Smooth muscle cell (in vitro differentiated cells): ENCODE data around the gene UVSSA. TPM values are rescaled to one million over a fixed set of nuclear protein-coding genes. Genes with fewer than 3 reads are reported as not detected.

Experiments
- DNase-seq: peaks from one replicate; lab custom pipeline; 2025; ENCODE audit not compliant: unreplicated experiment; lab: John Stamatoyannopoulos, UW
- H2AFZ ChIP-seq: fragments of 200-600 bp; sonication (generic); 2 replicates; pipeline ENCODE4 v1.6.0; 2016; ENCODE audit warnings: antibody characterized with exemption, low read depth, mild to moderate bottlenecking
- H3F3A ChIP-seq: fragments of 200-600 bp; sonication (generic); 2 replicates; pipeline ENCODE4 v1.6.0; 2017; ENCODE audit warnings: antibody characterized with exemption, low read depth
- H3K27ac ChIP-seq: fragments of 200-600 bp; sonication (generic); 2 replicates; pipeline ENCODE4 v1.5.1; 2016; ENCODE audit warnings: low read depth, mild to moderate bottlenecking
- H3K27me3 ChIP-seq: fragments of 200-600 bp; sonication (generic); 2 replicates; pipeline ENCODE4 v1.6.1; 2016; ENCODE audit warnings: low read depth, mild to moderate bottlenecking
- H3K36me3 ChIP-seq: fragments of 200-600 bp; sonication (generic); 2 replicates; pipeline ENCODE4 v1.5.1; 2016; ENCODE audit warnings: low read depth
- H3K4me1 ChIP-seq: fragments of 200-600 bp; sonication (generic); 2 replicates; pipeline ENCODE4 v1.5.1; 2016; ENCODE audit warnings: low read depth
- H3K4me2 ChIP-seq: fragments of 200-600 bp; sonication (generic); 2 replicates; pipeline ENCODE4 v1.6.0; 2016; ENCODE audit warnings: mild to moderate bottlenecking
- H3K4me3 ChIP-seq: fragments of 200-600 bp; sonication (generic); 2 replicates; pipeline ENCODE4 v1.5.1; 2016; ENCODE audit warnings: mild to moderate bottlenecking
- H3K79me2 ChIP-seq: fragments of 200-600 bp; sonication (generic); 2 replicates; pipeline ENCODE4 v1.6.0; 2016; ENCODE audit warnings: low read depth, mild to moderate bottlenecking
- H3K9ac ChIP-seq: fragments of 200-600 bp; sonication (generic); 2 replicates; pipeline ENCODE4 v1.6.0; 2016; ENCODE audit warnings: low read depth
- H3K9me3 ChIP-seq: fragments of 200-600 bp; sonication (generic); replicated peaks from 2 replicates; pipeline ENCODE4 v1.5.1; 2016; ENCODE audit warnings: low read depth
- H4K20me1 ChIP-seq: fragments of 200-600 bp; sonication (generic); 2 replicates; pipeline ENCODE4 v1.6.0; 2016; ENCODE audit warnings: low read depth
- CTCF ChIP-seq: fragments of 200-600 bp; sonication (generic); IDR thresholded peaks from 2 replicates; pipeline ENCODE4 v1.5.1; 2017; ENCODE audit warnings: borderline replicate concordance, mild to moderate bottlenecking, antibody characterized with exemption; ENCODE audit not compliant: insufficient read depth, poor library complexity, severe bottlenecking
- WGBS: methylation state at CpG from one replicate; pipeline ENCODE4 v1.1.7; 2016; ENCODE audit warnings: low lambda C conversion rate; 5-methylcytosine and 5-hydroxymethylcytosine counted together
- polyA plus RNA-seq: library from polyadenylated mRNA; unstranded; fragments of >200 nt; fragmentation: Nextera tagmentation; extraction: Ambion mirVana; gene quantifications from 2 replicates; pipeline ENCODE4 v1.2.1, GENCODE V29; 2016
- total RNA-seq: library from RNA; depleted of rRNA; stranded (reverse); fragments of >200 nt; gene quantifications from 2 replicates; pipeline ENCODE4 v1.2.3, GENCODE V29; 2014

The UVSSA gene
- total and polyA plus RNA-seq, 2 experiments from 2014 or later, result 9.0 to 13.0 TPM

- no peaks in the 10 kb centered on the region for H3K36me3 ChIP-seq
- no peaks in the 10 kb centered on the region for H4K20me1 ChIP-seq
- no peaks in the 10 kb centered on the region for H3K9me3 ChIP-seq
- WGBS, result 86% methylated on average over 11 of the region's 18 CpGs
- no peaks in the 10 kb centered on the region for H3K79me2 ChIP-seq
- no peaks in the 10 kb centered on the region for H3F3A ChIP-seq
- H3K4me2 ChIP-seq, result no peak overlapping the region
- no peak for TF ChIP-seq CTCF
- H3K27me3 ChIP-seq, result peaks cover 54% of the 10 kb centered on the region
- H3K4me3 ChIP-seq, result no peak overlapping the region
- H3K4me1 ChIP-seq, result no peaks in the 10 kb centered on the region
- H3K9ac ChIP-seq, result no peak overlapping the region
- H2AFZ ChIP-seq, result no peak overlapping the region
- H3K27ac ChIP-seq, result no peak overlapping the region
- DNase-seq, result no peak
Measured at GRCh38 chr4:1401409-1402020, 54.5 kb downstream of the UVSSA start.

GRCh38 chr4:1402021-1402515 is 55.1 kb downstream of the UVSSA start:
- no peak for TF ChIP-seq CTCF
- Histone ChIP-seq H3K4me1 (no peaks in the 10 kb centered on the region), H3K4me3 (no peak overlapping the region), H3K79me2 (no peaks in the 10 kb centered on the region), H3K9me3 (no peaks in the 10 kb centered on the region), H3F3A (no peaks in the 10 kb centered on the region), H3K27ac (no peak overlapping the region), H3K9ac (no peak overlapping the region), H3K27me3 (peaks cover 60% of the 10 kb centered on the region), H3K36me3 (no peaks in the 10 kb centered on the region), H4K20me1 (no peaks in the 10 kb centered on the region), H2AFZ (no peak overlapping the region), H3K4me2 (no peak overlapping the region)
- no peak for DNase-seq
- WGBS, result 70% methylated on average over 24 of the region's 24 CpGs

GRCh38 chr4:1402516-1403091 is 55.6 kb downstream of the UVSSA start:
- Histone ChIP-seq H3K9me3 (no peaks in the 10 kb centered on the region), H3F3A (no peaks in the 10 kb centered on the region), H3K9ac (no peak overlapping the region), H4K20me1 (no peaks in the 10 kb centered on the region), H3K4me2 (no peak overlapping the region), H3K27me3 (peaks cover 65% of the 10 kb centered on the region), H3K36me3 (no peaks in the 10 kb centered on the region), H3K4me3 (no peak overlapping the region), H3K27ac (no peak overlapping the region), H3K4me1 (no peaks in the 10 kb centered on the region), H2AFZ (no peak overlapping the region), H3K79me2 (no peaks in the 10 kb centered on the region)
- 59% methylated on average over 68 of the region's 69 CpGs for WGBS
- TF ChIP-seq CTCF, result no peak
- no peak for DNase-seq

GRCh38 chr4:1403177-1403583 is 56.2 kb downstream of the UVSSA start:
- Histone ChIP-seq H3K9ac (no peak overlapping the region), H3K27ac (no peak overlapping the region), H3K4me2 (no peak overlapping the region), H4K20me1 (no peaks in the 10 kb centered on the region), H3K4me1 (no peaks in the 10 kb centered on the region), H3K36me3 (no peaks in the 10 kb centered on the region), H2AFZ (no peak overlapping the region), H3K27me3 (peaks cover 71% of the 10 kb centered on the region), H3F3A (no peaks in the 10 kb centered on the region), H3K9me3 (no peaks in the 10 kb centered on the region), H3K4me3 (no peak overlapping the region), H3K79me2 (no peaks in the 10 kb centered on the region)
- DNase-seq, result no peak
- TF ChIP-seq CTCF, result no peak
- WGBS, result 54% methylated on average over 40 of the region's 58 CpGs
